MCF 10A (cell line): Measurements from ENCODE around the gene TXLNA. TPM values are rescaled to one million over a fixed set of nuclear protein-coding genes. Genes with fewer than 3 reads are reported as not detected.

Experiments
- BruUV-seq: library from RNA; stranded (reverse); fragments of 400-500 nt; replicated peaks from 2 replicates; lab custom pipeline; 2021; lab: Mats Ljungman, UMichigan
- CTCF ChIA-PET: fragments of 300-600 bp; sonication (Branson Sonifier 250); formaldehyde crosslinking; extraction: SDS; loops from one replicate; lab custom pipeline; 2021; ENCODE audit warnings: antibody characterized with exemption, inconsistent platforms; lab: Yijun Ruan, JAX
- POLR2A ChIA-PET: fragments of 300-600, 350-650 bp; sonication (Branson Sonifier 250); formaldehyde crosslinking; extraction: SDS; loops from one replicate; lab custom pipeline; 2020; ENCODE audit warnings: antibody characterized with exemption, inconsistent platforms; lab: Yijun Ruan, JAX
- DNase-seq: peaks from one replicate; pipeline ENCODE4 v3.0.0-alpha.2; 2018; ENCODE audit not compliant: unreplicated experiment
- H3K27ac Mint-ChIP-seq: one replicate; pipeline ENCODE4 v1.8.0; 2022; ENCODE audit warnings: mild to moderate bottlenecking, low read depth, mixed read lengths; ENCODE audit not compliant: unreplicated experiment
- H3K27me3 Mint-ChIP-seq: one replicate; pipeline ENCODE4 v1.8.0; 2022; ENCODE audit warnings: mixed read lengths; ENCODE audit not compliant: insufficient read depth, unreplicated experiment
- H3K36me3 Mint-ChIP-seq: one replicate; pipeline ENCODE4 v1.8.0; 2022; ENCODE audit warnings: mild to moderate bottlenecking, moderate library complexity, mixed read lengths; ENCODE audit not compliant: insufficient read depth, unreplicated experiment
- H3K4me1 Mint-ChIP-seq: one replicate; pipeline ENCODE4 v1.8.0; 2022; ENCODE audit warnings: mixed read lengths; ENCODE audit not compliant: insufficient read depth, unreplicated experiment
- H3K4me3 Mint-ChIP-seq: one replicate; pipeline ENCODE4 v1.8.0; 2022; ENCODE audit warnings: mild to moderate bottlenecking, moderate library complexity, mixed read lengths; ENCODE audit not compliant: unreplicated experiment
- H3K9me3 Mint-ChIP-seq: one replicate; pipeline ENCODE4 v1.8.0; 2022; ENCODE audit warnings: mixed read lengths; ENCODE audit not compliant: unreplicated experiment
- intact Hi-C: fragments of 100-400 bp; cut with micrococcal nuclease; formaldehyde crosslinking; loops from 2 replicates; pipeline ENCODE4 v1.14.1; 2022
- total RNA-seq: library from RNA; stranded (reverse); gene quantifications from 2 replicates; pipeline ENCODE4 v1.2.3, GENCODE V29; 2022
- TF ChIP-seq, protein P1 (sequence below): fragments of 200-600 bp; IDR thresholded peaks from one replicate; pipeline ENCODE4 v1.8.0; 2022; ENCODE audit warnings: antibody characterized with exemption, mild to moderate bottlenecking; ENCODE audit not compliant: unreplicated experiment

Gene TXLNA
- total RNA-seq, 1 experiment from 2014 or later, result 64.8 TPM

- no TSS peak for BruUV-seq
- TF ChIP-seq, protein P1, sequence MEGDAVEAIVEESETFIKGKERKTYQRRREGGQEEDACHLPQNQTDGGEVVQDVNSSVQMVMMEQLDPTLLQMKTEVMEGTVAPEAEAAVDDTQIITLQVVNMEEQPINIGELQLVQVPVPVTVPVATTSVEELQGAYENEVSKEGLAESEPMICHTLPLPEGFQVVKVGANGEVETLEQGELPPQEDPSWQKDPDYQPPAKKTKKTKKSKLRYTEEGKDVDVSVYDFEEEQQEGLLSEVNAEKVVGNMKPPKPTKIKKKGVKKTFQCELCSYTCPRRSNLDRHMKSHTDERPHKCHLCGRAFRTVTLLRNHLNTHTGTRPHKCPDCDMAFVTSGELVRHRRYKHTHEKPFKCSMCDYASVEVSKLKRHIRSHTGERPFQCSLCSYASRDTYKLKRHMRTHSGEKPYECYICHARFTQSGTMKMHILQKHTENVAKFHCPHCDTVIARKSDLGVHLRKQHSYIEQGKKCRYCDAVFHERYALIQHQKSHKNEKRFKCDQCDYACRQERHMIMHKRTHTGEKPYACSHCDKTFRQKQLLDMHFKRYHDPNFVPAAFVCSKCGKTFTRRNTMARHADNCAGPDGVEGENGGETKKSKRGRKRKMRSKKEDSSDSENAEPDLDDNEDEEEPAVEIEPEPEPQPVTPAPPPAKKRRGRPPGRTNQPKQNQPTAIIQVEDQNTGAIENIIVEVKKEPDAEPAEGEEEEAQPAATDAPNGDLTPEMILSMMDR, result no peak
- Mint-ChIP-seq H3K4me1 (peaks cover 9% of the 10 kb centered on the region), H3K36me3 (peaks cover 67% of the 10 kb centered on the region), H3K27me3 (no peaks in the 10 kb centered on the region), H3K27ac (peak overlapping the region; percentile 63), H3K4me3 (peak overlapping the region; percentile 90), H3K9me3 (no peaks in the 10 kb centered on the region)
- POLR2A ChIA-PET, result interaction anchor here (0.6 to 1.9 kb wide), 8 partner anchors 9 to 171 kb away, joined by 3 to 9 read pairs (median 4); partner anchors contain the start of genes BSDC1 and IQCC
- intact Hi-C loops, result loop anchor here (2.0 kb wide), 1 partner anchor 127 kb away; no protein-coding TSS in a partner anchor
- DNase-seq, result no peak
- CTCF ChIA-PET, result interaction anchor here (0.6 to 0.9 kb wide), 3 partner anchors 8 to 83 kb away, joined by 3 to 4 read pairs (median 3); no protein-coding TSS in a partner anchor
Observed at GRCh38 chr1:32223683-32224082, 44.2 kb downstream of the TXLNA start.

- BruUV-seq, result no TSS peak
- intact Hi-C loops, result no loop called here
Observed at GRCh38 chr1:32224285-32224684, 44.8 kb downstream of the TXLNA start.

DNA sequence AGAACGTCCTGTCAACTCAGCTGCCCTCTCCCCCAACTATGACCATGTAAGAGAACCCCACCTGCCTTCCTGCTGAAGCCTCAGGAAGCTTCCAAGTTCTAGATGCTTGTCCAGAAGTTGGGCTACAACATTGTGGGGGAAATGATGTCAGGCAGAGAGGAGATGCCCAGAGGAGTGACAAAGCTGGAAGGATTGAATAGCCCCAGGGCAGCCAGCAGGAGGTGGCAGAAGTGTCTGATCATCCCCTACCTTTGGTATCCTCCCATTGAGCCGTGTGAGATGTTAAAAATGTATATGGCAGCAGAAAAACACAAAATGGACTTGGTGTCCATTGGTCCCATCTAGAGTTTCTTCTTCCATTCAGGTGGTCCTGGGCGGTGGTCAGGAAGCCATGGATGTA, 49.3 kb downstream of the TXLNA start:
- no peaks in the 10 kb centered on the region for H3K9me3 Mint-ChIP-seq
- no TSS peak for BruUV-seq

More at GRCh38 chr1:32224285-32224684, 44.8 kb downstream of the TXLNA start:
- DNase-seq, result no peak
- peaks cover 9% of the 10 kb centered on the region for H3K4me1 Mint-ChIP-seq
- TF ChIP-seq, protein P1, result no peak
- no peaks in the 10 kb centered on the region for H3K27me3 Mint-ChIP-seq
- H3K27ac Mint-ChIP-seq, result peak overlapping the region; percentile 63
- peaks cover 70% of the 10 kb centered on the region for H3K36me3 Mint-ChIP-seq
- no peaks in the 10 kb centered on the region for H3K9me3 Mint-ChIP-seq
- peak overlapping the region; percentile 90 for H3K4me3 Mint-ChIP-seq
- CTCF ChIA-PET, result interaction anchor here (0.6 to 0.9 kb wide), 2 partner anchors 9 to 11 kb away, joined by 3 to 4 read pairs; no protein-coding TSS in a partner anchor
- POLR2A ChIA-PET, result interaction anchor here (1.2 to 1.9 kb wide), 2 partner anchors 12 to 91 kb away, joined by 4 to 9 read pairs; no protein-coding TSS in a partner anchor

More for the DNA sequence above, 49.3 kb downstream of the TXLNA start:
- Mint-ChIP-seq H3K4me1 (peaks cover 7% of the 10 kb centered on the region), H3K27me3 (no peaks in the 10 kb centered on the region), H3K4me3 (no peak overlapping the region), H3K27ac (no peak overlapping the region), H3K36me3 (peaks cover 87% of the 10 kb centered on the region)
- TF ChIP-seq, protein P1, result no peak
- intact Hi-C loops, result no loop called here
- ChIA-PET CTCF (interaction anchor here (0.5 to 3.2 kb wide), 4 partner anchors 13 to 123 kb away, joined by 3 to 16 read pairs (median 4); no protein-coding TSS in a partner anchor), POLR2A (interaction anchor here (0.6 to 0.9 kb wide), 2 partner anchors 49 to 528 kb away, joined by 3 read pairs; partner anchors contain the start of gene TXLNA)
- DNase-seq, result no peak
